HepG2 (cell line): ENCODE results near the gene PPP1R12C. TPM values are rescaled to one million over a fixed set of nuclear protein-coding genes. Genes with fewer than 3 reads are reported as not detected.
A peak's percentile ranks its signal among the peaks of the same experiment; 100 is the strongest.

Source experiments
- ATF2 ChIP-seq: sonication (generic); formaldehyde crosslinking; IDR thresholded peaks from 2 replicates; pipeline ENCODE4 v1.4.0; 2020; ENCODE audit warnings: missing genetic modification reagents
- ATF3 ChIP-seq: sonication (generic); formaldehyde crosslinking; IDR thresholded peaks from 2 replicates; pipeline ENCODE4 v1.4.0; 2020; ENCODE audit warnings: missing genetic modification reagents
- HINFP ChIP-seq: sonication (generic); formaldehyde crosslinking; IDR thresholded peaks from 2 replicates; pipeline ENCODE4 v1.4.0; 2020; ENCODE audit warnings: low read depth, mild to moderate bottlenecking, missing genetic modification reagents
- NFATC3 ChIP-seq: sonication (generic); formaldehyde crosslinking; IDR thresholded peaks from 2 replicates; pipeline ENCODE4 v1.5.1; 2020; ENCODE audit warnings: mild to moderate bottlenecking, missing genetic modification reagents
- NFRKB ChIP-seq: fragments of 450-650 bp; IDR thresholded peaks from 2 replicates; pipeline ENCODE4 v1.6.1; 2017
- SP2 ChIP-seq: sonication (generic); formaldehyde crosslinking; IDR thresholded peaks from 2 replicates; pipeline ENCODE4 v1.5.1; 2020; ENCODE audit warnings: mild to moderate bottlenecking, missing genetic modification reagents
- SRSF4 ChIP-seq: fragments of 200-400 bp; formaldehyde crosslinking; IDR thresholded peaks from one replicate; pipeline ENCODE4 v1.6.1; 2018; ENCODE audit warnings: mild to moderate bottlenecking, low read depth, low read length, moderate library complexity; ENCODE audit not compliant: poor library complexity, severe bottlenecking
- ZBTB37 ChIP-seq: sonication (generic); formaldehyde crosslinking; IDR thresholded peaks from 2 replicates; pipeline ENCODE4 v1.4.0; 2020; ENCODE audit warnings: mild to moderate bottlenecking, missing genetic modification reagents
- ZNF644 ChIP-seq: IDR thresholded peaks from 2 replicates; pipeline ENCODE4 v1.6.1; 2016; ENCODE audit warnings: low read depth
- ZNF747 ChIP-seq: sonication (generic); formaldehyde crosslinking; IDR thresholded peaks from 2 replicates; pipeline ENCODE4 v1.8.1; 2023; ENCODE audit warnings: missing genetic modification reagents, mild to moderate bottlenecking, borderline replicate concordance
- ZNF883 ChIP-seq: sonication (generic); formaldehyde crosslinking; IDR thresholded peaks from 2 replicates; pipeline ENCODE4 v1.5.1; 2020; ENCODE audit warnings: mild to moderate bottlenecking, missing genetic modification reagents; ENCODE audit errors: not compliant biosample characterization
- ZZZ3 ChIP-seq: sonication (generic); formaldehyde crosslinking; IDR thresholded peaks from 2 replicates; pipeline ENCODE4 v1.4.0; 2020; ENCODE audit warnings: missing genetic modification reagents, mild to moderate bottlenecking, borderline replicate concordance
- polyA plus RNA-seq, 8 experiments: library from polyadenylated mRNA; depleted of rRNA in 3 of 8; stranded (reverse) in 7 of 8; unstranded in 1 of 8; fragments of >200 nt; fragmentation: Illumina TruSeq in 4 of 8; extraction: Trizol in 4 of 8; gene quantifications; 2 replicates each; pipeline versions ENCODE4 v1.2.1 to v1.2.3, GENCODE V29; 2011 to 2016; ENCODE audit warnings: low read depth in 4 of 8, missing spikeins in 1 of 8, mixed read lengths in 1 of 8; ENCODE audit not compliant: insufficient read depth in 1 of 8
- total RNA-seq, 5 experiments: library from RNA; depleted of rRNA; stranded (reverse); fragments of >200 nt; fragmentation: Illumina TruSeq; extraction: Trizol; gene quantifications; 2 replicates each; pipeline ENCODE4 v1.2.3, GENCODE V29; 2016; ENCODE audit warnings: low read depth in 1 of 5
- TF ChIP-seq, protein P1 (sequence below): sonication (generic); formaldehyde crosslinking; IDR thresholded peaks from 2 replicates; pipeline ENCODE4 v1.5.1; 2020; ENCODE audit warnings: mild to moderate bottlenecking, missing genetic modification reagents, moderate library complexity
- TF ChIP-seq, protein P2 (sequence below): sonication (generic); formaldehyde crosslinking; IDR thresholded peaks from 2 replicates; pipeline ENCODE4 v1.5.0; 2020; ENCODE audit warnings: missing genetic modification reagents, mild to moderate bottlenecking, borderline replicate concordance
- TF ChIP-seq, protein P3 (sequence below): sonication (generic); formaldehyde crosslinking; IDR thresholded peaks from 2 replicates; pipeline ENCODE4 v1.4.0; 2020; ENCODE audit warnings: missing genetic modification reagents, borderline replicate concordance

The PPP1R12C gene
- total and polyA plus RNA-seq, 2 of the 13 experiments (the other 11 are each of a cell fraction or from before 2014, with no cell fraction given) = 29.7 to 30.3 TPM

DNA sequence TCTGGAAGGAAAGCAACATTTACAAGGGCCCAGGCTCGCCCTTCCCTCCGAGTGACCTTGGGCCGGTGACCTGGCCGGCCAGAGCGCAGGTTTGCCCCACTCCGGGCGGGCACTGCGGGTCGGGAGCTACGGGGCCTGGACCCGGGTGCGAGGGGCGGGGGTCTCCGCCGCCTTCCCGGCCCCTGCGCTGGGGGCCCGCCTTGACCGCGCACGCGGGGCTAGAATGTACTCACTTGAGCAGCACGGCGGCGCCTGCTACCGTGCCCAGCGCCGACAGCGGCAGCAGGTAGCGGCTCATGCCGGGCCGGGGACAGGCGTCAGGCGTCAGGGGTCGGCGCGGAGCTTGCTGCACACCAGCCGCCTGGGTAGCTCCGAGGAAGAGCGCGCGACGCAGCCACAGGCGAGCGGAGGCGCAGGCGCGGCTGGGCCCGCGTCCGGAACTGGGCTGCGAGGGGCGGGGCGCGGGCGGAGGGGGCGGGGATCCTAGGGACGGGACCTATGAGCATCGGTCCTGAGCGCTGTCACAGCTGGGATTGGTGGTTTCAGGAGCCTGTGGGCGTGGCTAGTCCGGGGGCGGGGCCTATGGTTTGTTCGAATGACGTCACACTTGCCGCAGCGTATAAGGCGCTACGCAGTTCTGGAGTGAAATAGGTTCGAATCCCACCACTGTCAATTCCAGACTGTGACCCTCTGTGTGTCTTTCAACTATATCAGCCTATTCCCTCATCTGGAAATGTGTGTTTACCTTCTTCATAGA lies 54.5 kb downstream of the PPP1R12C start, which contains the start of gene RDH13 (continued):
- TF ChIP-seq, protein P1, sequence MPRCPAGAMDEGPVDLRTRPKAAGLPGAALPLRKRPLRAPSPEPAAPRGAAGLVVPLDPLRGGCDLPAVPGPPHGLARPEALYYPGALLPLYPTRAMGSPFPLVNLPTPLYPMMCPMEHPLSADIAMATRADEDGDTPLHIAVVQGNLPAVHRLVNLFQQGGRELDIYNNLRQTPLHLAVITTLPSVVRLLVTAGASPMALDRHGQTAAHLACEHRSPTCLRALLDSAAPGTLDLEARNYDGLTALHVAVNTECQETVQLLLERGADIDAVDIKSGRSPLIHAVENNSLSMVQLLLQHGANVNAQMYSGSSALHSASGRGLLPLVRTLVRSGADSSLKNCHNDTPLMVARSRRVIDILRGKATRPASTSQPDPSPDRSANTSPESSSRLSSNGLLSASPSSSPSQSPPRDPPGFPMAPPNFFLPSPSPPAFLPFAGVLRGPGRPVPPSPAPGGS (CRISPR knock-in tag) = no peak
- TF ChIP-seq ATF3 (CRISPR knock-in tag) (no peak), ZZZ3 (no peak), SRSF4 (no peak), ZBTB37 (CRISPR knock-in tag) (no peak), NFATC3 (no peak), SP2 (peak; percentile 85), NFRKB (no peak), ATF2 (CRISPR knock-in tag) (peak; percentile 90), ZNF883 (CRISPR knock-in tag) (no peak), HINFP (CRISPR knock-in tag) (no peak), ZNF644 (CRISPR knock-in tag) (no peak), ZNF747 (CRISPR knock-in tag) (no peak)
- TF ChIP-seq, protein P2, sequence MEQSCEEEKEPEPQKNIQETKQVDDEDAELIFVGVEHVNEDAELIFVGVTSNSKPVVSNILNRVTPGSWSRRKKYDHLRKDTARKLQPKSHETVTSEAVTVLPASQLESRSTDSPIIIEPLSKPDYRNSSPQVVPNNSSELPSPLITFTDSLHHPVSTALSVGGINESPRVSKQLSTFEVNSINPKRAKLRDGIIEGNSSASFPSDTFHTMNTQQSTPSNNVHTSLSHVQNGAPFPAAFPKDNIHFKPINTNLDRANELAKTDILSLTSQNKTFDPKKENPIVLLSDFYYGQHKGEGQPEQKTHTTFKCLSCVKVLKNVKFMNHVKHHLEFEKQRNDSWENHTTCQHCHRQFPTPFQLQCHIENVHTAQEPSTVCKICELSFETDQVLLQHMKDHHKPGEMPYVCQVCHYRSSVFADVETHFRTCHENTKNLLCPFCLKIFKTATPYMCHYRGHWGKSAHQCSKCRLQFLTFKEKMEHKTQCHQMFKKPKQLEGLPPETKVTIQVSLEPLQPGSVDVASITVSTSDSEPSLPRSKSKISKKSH (CRISPR knock-in tag) = no peak
- TF ChIP-seq, protein P3, sequence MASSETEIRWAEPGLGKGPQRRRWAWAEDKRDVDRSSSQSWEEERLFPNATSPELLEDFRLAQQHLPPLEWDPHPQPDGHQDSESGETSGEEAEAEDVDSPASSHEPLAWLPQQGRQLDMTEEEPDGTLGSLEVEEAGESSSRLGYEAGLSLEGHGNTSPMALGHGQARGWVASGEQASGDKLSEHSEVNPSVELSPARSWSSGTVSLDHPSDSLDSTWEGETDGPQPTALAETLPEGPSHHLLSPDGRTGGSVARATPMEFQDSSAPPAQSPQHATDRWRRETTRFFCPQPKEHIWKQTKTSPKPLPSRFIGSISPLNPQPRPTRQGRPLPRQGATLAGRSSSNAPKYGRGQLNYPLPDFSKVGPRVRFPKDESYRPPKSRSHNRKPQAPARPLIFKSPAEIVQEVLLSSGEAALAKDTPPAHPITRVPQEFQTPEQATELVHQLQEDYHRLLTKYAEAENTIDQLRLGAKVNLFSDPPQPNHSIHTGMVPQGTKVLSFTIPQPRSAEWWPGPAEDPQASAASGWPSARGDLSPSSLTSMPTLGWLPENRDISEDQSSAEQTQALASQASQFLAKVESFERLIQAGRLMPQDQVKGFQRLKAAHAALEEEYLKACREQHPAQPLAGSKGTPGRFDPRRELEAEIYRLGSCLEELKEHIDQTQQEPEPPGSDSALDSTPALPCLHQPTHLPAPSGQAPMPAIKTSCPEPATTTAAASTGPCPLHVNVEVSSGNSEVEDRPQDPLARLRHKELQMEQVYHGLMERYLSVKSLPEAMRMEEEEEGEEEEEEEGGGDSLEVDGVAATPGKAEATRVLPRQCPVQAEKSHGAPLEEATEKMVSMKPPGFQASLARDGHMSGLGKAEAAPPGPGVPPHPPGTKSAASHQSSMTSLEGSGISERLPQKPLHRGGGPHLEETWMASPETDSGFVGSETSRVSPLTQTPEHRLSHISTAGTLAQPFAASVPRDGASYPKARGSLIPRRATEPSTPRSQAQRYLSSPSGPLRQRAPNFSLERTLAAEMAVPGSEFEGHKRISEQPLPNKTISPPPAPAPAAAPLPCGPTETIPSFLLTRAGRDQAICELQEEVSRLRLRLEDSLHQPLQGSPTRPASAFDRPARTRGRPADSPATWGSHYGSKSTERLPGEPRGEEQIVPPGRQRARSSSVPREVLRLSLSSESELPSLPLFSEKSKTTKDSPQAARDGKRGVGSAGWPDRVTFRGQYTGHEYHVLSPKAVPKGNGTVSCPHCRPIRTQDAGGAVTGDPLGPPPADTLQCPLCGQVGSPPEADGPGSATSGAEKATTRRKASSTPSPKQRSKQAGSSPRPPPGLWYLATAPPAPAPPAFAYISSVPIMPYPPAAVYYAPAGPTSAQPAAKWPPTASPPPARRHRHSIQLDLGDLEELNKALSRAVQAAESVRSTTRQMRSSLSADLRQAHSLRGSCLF = no peak
